GM23338 (cell line): ENCODE data around the gene CA12. TPM values are rescaled to one million over a fixed set of nuclear protein-coding genes. Genes with fewer than 3 reads are reported as not detected.

ENCODE experiments used
- EZH2 ChIP-seq: fragments of 200-600 bp; sonication (generic); IDR thresholded peaks from one replicate; pipeline ENCODE4 v1.8.0; 2017; ENCODE audit warnings: antibody characterized with exemption, mild to moderate bottlenecking, low read depth; ENCODE audit not compliant: unreplicated experiment
- NANOG ChIP-seq: IDR thresholded peaks from 2 replicates; pipeline ENCODE4 v1.6.1; 2016; ENCODE audit warnings: antibody characterized with exemption, borderline replicate concordance
- STAT1 ChIP-seq: IDR thresholded peaks from one replicate; pipeline ENCODE4 v1.6.1; 2016; ENCODE audit warnings: antibody characterized with exemption; ENCODE audit not compliant: unreplicated experiment
- ZNF114 ChIP-seq: fragments of 250-450 bp; sonication (Bioruptor Pico); IDR thresholded peaks from 2 replicates; pipeline ENCODE4 v1.5.0; 2020; ENCODE audit warnings: mild to moderate bottlenecking, moderate library complexity
- ZNF331 ChIP-seq: fragments of 250-450 bp; sonication (Bioruptor Pico); IDR thresholded peaks from 2 replicates; pipeline ENCODE4 v1.5.0; 2020; ENCODE audit warnings: low read depth, mild to moderate bottlenecking, moderate library complexity
- polyA plus RNA-seq: library from polyadenylated mRNA; unstranded; fragments of >200 nt; fragmentation: Nextera tagmentation; extraction: Ambion mirVana; gene quantifications from 2 replicates; pipeline ENCODE4 v1.2.1, GENCODE V29; 2016
- total RNA-seq: library from RNA; depleted of rRNA; stranded (reverse); fragments of >200 nt; shearing (Covaris generic); gene quantifications from 2 replicates; pipeline ENCODE4 v1.2.3, GENCODE V29; 2014
- TF ChIP-seq, protein P1 (sequence below): fragments of 250-450 bp; sonication (Bioruptor Pico); IDR thresholded peaks from 2 replicates; pipeline ENCODE4 v1.5.0; 2020; ENCODE audit warnings: mild to moderate bottlenecking, moderate library complexity
- TF ChIP-seq, protein P2 (sequence below), 2 experiments: fragments of 200-600 bp in 1 of 2; sonication (generic) in 1 of 2; conservative IDR thresholded peaks; 2 replicates each; pipeline versions ENCODE4 v1.5.1 to v1.6.1; 2016 to 2017; ENCODE audit warnings: antibody characterized with exemption in 2 of 2, low read depth in 2 of 2, mild to moderate bottlenecking in 2 of 2, moderate library complexity in 1 of 2
- TF ChIP-seq, protein P3 (sequence below): IDR thresholded peaks from one replicate; pipeline ENCODE4 v1.6.1; 2018; ENCODE audit warnings: antibody characterized with exemption; ENCODE audit not compliant: unreplicated experiment

CA12 gene
- total and polyA plus RNA-seq, 2 experiments from 2014 or later, result 2.9 to 5.2 TPM

DNA sequence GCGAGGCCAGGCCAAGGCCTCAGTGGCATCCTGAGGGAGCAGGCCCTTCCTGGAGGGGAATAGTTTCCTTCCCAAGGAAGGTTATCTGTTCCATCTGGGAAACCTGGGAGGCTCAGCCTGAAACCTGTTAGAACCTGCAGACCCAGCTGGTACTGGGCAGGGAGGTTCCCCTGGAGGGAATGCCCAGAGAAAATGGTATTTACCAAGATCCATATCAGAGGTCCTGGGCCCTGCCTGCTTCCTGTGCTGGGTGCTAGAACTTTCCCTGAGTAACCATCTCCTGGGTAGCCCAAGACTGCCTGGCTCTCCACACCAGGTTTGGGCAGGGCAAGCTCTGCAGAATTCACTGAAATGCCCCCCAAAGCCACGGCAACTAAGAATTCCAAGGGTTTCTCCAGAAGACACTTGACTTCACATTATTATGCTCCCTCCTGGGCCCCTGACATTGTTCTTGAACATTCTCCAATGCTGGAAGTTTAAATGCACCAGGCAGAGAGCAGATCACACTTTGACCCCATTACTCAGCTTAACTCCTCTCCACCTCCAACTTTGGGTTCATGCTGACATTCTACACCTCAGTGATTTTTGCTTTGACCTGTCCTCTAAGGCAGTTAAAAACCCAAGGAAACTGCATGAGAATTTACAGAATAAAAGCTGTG lies 2.0 kb downstream of the CA12 start (continued):
- TF ChIP-seq, protein P1, sequence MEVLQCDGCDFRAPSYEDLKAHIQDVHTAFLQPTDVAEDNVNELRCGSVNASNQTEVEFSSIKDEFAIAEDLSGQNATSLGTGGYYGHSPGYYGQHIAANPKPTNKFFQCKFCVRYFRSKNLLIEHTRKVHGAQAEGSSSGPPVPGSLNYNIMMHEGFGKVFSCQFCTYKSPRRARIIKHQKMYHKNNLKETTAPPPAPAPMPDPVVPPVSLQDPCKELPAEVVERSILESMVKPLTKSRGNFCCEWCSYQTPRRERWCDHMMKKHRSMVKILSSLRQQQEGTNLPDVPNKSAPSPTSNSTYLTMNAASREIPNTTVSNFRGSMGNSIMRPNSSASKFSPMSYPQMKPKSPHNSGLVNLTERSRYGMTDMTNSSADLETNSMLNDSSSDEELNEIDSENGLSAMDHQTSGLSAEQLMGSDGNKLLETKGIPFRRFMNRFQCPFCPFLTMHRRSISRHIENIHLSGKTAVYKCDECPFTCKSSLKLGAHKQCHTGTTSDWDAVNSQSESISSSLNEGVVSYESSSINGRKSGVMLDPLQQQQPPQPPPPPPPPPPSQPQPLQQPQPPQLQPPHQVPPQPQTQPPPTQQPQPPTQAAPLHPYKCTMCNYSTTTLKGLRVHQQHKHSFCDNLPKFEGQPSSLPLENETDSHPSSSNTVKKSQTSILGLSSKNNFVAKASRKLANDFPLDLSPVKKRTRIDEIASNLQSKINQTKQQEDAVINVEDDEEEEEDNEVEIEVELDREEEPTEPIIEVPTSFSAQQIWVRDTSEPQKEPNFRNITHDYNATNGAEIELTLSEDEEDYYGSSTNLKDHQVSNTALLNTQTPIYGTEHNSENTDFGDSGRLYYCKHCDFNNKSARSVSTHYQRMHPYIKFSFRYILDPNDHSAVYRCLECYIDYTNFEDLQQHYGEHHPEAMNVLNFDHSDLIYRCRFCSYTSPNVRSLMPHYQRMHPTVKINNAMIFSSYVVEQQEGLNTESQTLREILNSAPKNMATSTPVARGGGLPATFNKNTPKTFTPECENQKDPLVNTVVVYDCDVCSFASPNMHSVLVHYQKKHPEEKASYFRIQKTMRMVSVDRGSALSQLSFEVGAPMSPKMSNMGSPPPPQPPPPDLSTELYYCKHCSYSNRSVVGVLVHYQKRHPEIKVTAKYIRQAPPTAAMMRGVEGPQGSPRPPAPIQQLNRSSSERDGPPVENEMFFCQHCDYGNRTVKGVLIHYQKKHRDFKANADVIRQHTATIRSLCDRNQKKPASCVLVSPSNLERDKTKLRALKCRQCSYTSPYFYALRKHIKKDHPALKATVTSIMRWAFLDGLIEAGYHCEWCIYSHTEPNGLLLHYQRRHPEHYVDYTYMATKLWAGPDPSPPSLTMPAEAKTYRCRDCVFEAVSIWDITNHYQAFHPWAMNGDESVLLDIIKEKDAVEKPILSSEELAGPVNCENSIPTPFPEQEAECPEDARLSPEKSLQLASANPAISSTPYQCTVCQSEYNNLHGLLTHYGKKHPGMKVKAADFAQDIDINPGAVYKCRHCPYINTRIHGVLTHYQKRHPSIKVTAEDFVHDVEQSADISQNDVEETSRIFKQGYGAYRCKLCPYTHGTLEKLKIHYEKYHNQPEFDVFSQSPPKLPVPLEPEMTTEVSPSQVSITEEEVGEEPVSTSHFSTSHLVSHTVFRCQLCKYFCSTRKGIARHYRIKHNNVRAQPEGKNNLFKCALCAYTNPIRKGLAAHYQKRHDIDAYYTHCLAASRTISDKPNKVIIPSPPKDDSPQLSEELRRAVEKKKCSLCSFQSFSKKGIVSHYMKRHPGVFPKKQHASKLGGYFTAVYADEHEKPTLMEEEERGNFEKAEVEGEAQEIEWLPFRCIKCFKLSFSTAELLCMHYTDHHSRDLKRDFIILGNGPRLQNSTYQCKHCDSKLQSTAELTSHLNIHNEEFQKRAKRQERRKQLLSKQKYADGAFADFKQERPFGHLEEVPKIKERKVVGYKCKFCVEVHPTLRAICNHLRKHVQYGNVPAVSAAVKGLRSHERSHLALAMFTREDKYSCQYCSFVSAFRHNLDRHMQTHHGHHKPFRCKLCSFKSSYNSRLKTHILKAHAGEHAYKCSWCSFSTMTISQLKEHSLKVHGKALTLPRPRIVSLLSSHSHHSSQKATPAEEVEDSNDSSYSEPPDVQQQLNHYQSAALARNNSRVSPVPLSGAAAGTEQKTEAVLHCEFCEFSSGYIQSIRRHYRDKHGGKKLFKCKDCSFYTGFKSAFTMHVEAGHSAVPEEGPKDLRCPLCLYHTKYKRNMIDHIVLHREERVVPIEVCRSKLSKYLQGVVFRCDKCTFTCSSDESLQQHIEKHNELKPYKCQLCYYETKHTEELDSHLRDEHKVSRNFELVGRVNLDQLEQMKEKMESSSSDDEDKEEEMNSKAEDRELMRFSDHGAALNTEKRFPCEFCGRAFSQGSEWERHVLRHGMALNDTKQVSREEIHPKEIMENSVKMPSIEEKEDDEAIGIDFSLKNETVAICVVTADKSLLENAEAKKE, result no peak
- TF ChIP-seq, protein P2, sequence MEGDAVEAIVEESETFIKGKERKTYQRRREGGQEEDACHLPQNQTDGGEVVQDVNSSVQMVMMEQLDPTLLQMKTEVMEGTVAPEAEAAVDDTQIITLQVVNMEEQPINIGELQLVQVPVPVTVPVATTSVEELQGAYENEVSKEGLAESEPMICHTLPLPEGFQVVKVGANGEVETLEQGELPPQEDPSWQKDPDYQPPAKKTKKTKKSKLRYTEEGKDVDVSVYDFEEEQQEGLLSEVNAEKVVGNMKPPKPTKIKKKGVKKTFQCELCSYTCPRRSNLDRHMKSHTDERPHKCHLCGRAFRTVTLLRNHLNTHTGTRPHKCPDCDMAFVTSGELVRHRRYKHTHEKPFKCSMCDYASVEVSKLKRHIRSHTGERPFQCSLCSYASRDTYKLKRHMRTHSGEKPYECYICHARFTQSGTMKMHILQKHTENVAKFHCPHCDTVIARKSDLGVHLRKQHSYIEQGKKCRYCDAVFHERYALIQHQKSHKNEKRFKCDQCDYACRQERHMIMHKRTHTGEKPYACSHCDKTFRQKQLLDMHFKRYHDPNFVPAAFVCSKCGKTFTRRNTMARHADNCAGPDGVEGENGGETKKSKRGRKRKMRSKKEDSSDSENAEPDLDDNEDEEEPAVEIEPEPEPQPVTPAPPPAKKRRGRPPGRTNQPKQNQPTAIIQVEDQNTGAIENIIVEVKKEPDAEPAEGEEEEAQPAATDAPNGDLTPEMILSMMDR (conservative IDR thresholded peaks at IDR 0.05; ENCODE audit: low read depth in 2 of 2), result no peak
- TF ChIP-seq ZNF114 (CRISPR knock-in tag) (no peak), ZNF331 (CRISPR knock-in tag) (no peak), EZH2 (no peak), NANOG (no peak), STAT1 (no peak)
- TF ChIP-seq, protein P3, sequence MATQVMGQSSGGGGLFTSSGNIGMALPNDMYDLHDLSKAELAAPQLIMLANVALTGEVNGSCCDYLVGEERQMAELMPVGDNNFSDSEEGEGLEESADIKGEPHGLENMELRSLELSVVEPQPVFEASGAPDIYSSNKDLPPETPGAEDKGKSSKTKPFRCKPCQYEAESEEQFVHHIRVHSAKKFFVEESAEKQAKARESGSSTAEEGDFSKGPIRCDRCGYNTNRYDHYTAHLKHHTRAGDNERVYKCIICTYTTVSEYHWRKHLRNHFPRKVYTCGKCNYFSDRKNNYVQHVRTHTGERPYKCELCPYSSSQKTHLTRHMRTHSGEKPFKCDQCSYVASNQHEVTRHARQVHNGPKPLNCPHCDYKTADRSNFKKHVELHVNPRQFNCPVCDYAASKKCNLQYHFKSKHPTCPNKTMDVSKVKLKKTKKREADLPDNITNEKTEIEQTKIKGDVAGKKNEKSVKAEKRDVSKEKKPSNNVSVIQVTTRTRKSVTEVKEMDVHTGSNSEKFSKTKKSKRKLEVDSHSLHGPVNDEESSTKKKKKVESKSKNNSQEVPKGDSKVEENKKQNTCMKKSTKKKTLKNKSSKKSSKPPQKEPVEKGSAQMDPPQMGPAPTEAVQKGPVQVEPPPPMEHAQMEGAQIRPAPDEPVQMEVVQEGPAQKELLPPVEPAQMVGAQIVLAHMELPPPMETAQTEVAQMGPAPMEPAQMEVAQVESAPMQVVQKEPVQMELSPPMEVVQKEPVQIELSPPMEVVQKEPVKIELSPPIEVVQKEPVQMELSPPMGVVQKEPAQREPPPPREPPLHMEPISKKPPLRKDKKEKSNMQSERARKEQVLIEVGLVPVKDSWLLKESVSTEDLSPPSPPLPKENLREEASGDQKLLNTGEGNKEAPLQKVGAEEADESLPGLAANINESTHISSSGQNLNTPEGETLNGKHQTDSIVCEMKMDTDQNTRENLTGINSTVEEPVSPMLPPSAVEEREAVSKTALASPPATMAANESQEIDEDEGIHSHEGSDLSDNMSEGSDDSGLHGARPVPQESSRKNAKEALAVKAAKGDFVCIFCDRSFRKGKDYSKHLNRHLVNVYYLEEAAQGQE, result no peak
